HG03175 (cell line): Measurements from ENCODE around the gene BTBD9.

Experiments
- ATAC-seq: cut with Tn5 transposase; IDR thresholded peaks from one replicate; pipeline ENCODE4 v1.9.1; 2021; ENCODE audit warnings: mild to moderate bottlenecking, moderate library complexity; ENCODE audit not compliant: unreplicated experiment

The BTBD9 gene

GRCh38 chr6:38316099-38316868 is 323.4 kb downstream of the BTBD9 start:
- ATAC-seq: peak; percentile 75

- no peak for ATAC-seq
Measured at GRCh38 chr6:38311201-38311600, 328.5 kb downstream of the BTBD9 start.

GRCh38 chr6:38310061-38310460 is 329.7 kb downstream of the BTBD9 start:
- no peak for ATAC-seq

- peak; percentile 84 for ATAC-seq
Measured at GRCh38 chr6:38307740-38308139, 332.0 kb downstream of the BTBD9 start.

GRCh38 chr6:38306931-38307330 is 332.8 kb downstream of the BTBD9 start:
- ATAC-seq: peak; percentile 37

- ATAC-seq: peak; percentile 47
Measured at GRCh38 chr6:38305995-38306681, 333.6 kb downstream of the BTBD9 start.

- no peak for ATAC-seq
Measured at GRCh38 chr6:38302838-38303237, 336.9 kb downstream of the BTBD9 start.

GRCh38 chr6:38302081-38302480 is 337.6 kb downstream of the BTBD9 start:
- ATAC-seq: no peak

- no peak for ATAC-seq
Measured at GRCh38 chr6:38290133-38290799, 349.5 kb downstream of the BTBD9 start.

GRCh38 chr6:38287487-38287886 is 352.2 kb downstream of the BTBD9 start:
- no peak for ATAC-seq

GRCh38 chr6:38284802-38285394 is 354.8 kb downstream of the BTBD9 start:
- ATAC-seq: no peak

GRCh38 chr6:38283734-38284362 is 355.9 kb downstream of the BTBD9 start:
- ATAC-seq: no peak

GRCh38 chr6:38282911-38283310 is 356.8 kb downstream of the BTBD9 start:
- no peak for ATAC-seq

GRCh38 chr6:38281126-38281525 is 358.6 kb downstream of the BTBD9 start:
- no peak for ATAC-seq

GRCh38 chr6:38279963-38280588 is 359.7 kb downstream of the BTBD9 start:
- ATAC-seq: no peak

GRCh38 chr6:38279423-38279822 is 360.3 kb downstream of the BTBD9 start:
- ATAC-seq: no peak

- ATAC-seq: no peak
Measured at GRCh38 chr6:38273325-38273724, 366.4 kb downstream of the BTBD9 start.

GRCh38 chr6:38272222-38272621 is 367.5 kb downstream of the BTBD9 start:
- ATAC-seq: no peak

- no peak for ATAC-seq
Measured at GRCh38 chr6:38271081-38271480, 368.6 kb downstream of the BTBD9 start.

GRCh38 chr6:38270367-38270766 is 369.4 kb downstream of the BTBD9 start:
- no peak for ATAC-seq
